Ishikawa (cell line): ENCODE results near the gene EPS8.

Experiments used
- CEBPB ChIP-seq: IDR thresholded peaks from 2 replicates; pipeline ENCODE4 v1.6.1; 2012
- CREB1 ChIP-seq: IDR thresholded peaks from 2 replicates; pipeline ENCODE4 v1.6.1; 2012; ENCODE audit warnings: low read depth
- EGR1 ChIP-seq: IDR thresholded peaks from 2 replicates; pipeline ENCODE4 v1.6.1; 2012
- EP300 ChIP-seq: IDR thresholded peaks from 2 replicates; pipeline ENCODE4 v1.6.1; 2012; ENCODE audit warnings: borderline replicate concordance
- FOXM1 ChIP-seq: IDR thresholded peaks from 2 replicates; pipeline ENCODE4 v1.6.1; 2012; ENCODE audit warnings: low read depth, borderline replicate concordance
- MAX ChIP-seq: IDR thresholded peaks from 2 replicates; pipeline ENCODE4 v1.6.1; 2012
- NFIC ChIP-seq: IDR thresholded peaks from 2 replicates; pipeline ENCODE4 v1.6.1; 2012
- RAD21 ChIP-seq: IDR thresholded peaks from 2 replicates; pipeline ENCODE4 v1.6.1; 2012; ENCODE audit warnings: low read depth
- REST ChIP-seq: IDR thresholded peaks from 2 replicates; pipeline ENCODE4 v1.6.1; 2012; ENCODE audit warnings: low read depth, mild to moderate bottlenecking
- TAF1 ChIP-seq: IDR thresholded peaks from 2 replicates; pipeline ENCODE4 v1.6.1; 2012; ENCODE audit warnings: low read depth, mild to moderate bottlenecking
- TCF12 ChIP-seq: IDR thresholded peaks from 2 replicates; pipeline ENCODE4 v1.6.1; 2012; ENCODE audit warnings: low read depth
- TEAD4 ChIP-seq: IDR thresholded peaks from 2 replicates; pipeline ENCODE4 v1.6.1; 2012
- USF1 ChIP-seq: IDR thresholded peaks from 2 replicates; pipeline ENCODE4 v1.6.1; 2012
- YY1 ChIP-seq: IDR thresholded peaks from 2 replicates; pipeline ENCODE4 v1.6.1; 2012; ENCODE audit warnings: low read depth
- ZBTB7A ChIP-seq: IDR thresholded peaks from 2 replicates; pipeline ENCODE4 v1.6.1; 2012; ENCODE audit warnings: low read depth

The EPS8 gene

GRCh38 chr12:15662303-15662980, 126.7 kb downstream of the EPS8 start:
- no peak for TF ChIP-seq NFIC
- no peak for TF ChIP-seq FOXM1
- TF ChIP-seq REST: no peak
- no peak for TF ChIP-seq TCF12
- no peak for TF ChIP-seq USF1
- TF ChIP-seq RAD21: no peak
- no peak for TF ChIP-seq MAX
- TF ChIP-seq CREB1: no peak

DNA sequence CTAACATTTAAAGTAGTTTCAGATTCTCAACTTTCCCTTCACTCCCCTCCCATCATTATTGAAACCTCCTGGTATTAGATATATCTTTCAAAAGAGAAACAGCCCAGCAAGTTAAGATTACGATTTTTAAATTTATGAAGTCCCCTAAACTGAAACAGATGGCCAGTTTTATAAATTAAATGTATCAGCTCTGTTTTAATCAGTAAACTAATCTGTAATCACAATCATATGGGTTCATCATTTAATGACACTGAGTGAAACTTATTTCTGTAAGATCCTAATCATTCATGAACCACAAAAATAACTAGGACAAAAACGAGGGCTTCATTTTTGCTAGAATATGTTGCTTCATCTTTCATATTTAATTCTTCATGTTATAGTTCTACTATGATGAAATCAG, 137.8 kb downstream of the EPS8 start:
- no peak for TF ChIP-seq REST
- no peak for TF ChIP-seq ZBTB7A
- no peak for TF ChIP-seq TAF1
- no peak for TF ChIP-seq MAX
- TF ChIP-seq TEAD4: no peak
- TF ChIP-seq YY1: no peak
- TF ChIP-seq USF1: no peak
- TF ChIP-seq EGR1: no peak
- no peak for TF ChIP-seq RAD21
- TF ChIP-seq EP300: no peak
- TF ChIP-seq NFIC: no peak
- no peak for TF ChIP-seq TCF12
- no peak for TF ChIP-seq CEBPB
- TF ChIP-seq CREB1: no peak
- TF ChIP-seq FOXM1: no peak

DNA sequence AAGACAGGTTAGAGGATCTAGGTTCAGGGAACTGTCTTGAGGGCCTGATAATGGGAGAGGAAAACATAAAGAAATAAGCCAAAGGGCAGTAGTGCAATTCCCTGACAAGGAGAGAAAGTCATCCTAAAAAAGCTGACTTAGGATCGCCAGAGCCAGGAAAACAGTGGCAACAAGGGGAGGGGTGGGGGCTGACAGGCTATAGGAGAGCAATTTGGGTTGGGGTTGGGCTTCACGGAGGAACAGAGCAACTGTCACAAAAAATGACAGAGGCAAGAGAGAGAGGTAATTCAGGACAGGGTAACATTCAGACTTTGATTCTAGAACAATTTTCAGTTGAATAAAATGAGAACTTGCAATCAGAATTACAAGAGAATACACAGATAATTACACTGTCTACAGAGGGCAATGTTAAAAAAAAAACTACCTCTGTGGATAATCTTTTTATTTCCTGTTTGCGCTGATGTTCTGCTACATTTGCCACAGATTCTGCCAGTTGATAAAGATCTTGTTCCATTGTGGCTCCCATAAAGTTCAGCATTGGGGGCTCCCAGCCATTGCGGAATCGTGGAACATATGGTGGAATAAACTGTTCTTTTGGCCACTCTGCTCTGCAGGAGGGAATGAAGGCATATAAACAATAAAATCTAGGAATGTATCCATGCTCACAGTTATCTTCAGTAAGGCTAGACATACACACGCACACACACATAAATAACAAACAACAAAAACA, 138.6 kb downstream of the EPS8 start:
- TF ChIP-seq CEBPB (no peak), MAX (no peak)

- no peak for TF ChIP-seq USF1
- TF ChIP-seq EP300: no peak
- no peak for TF ChIP-seq YY1
- no peak for TF ChIP-seq TAF1
- no peak for TF ChIP-seq TEAD4
- TF ChIP-seq MAX: no peak
These were observed 139.8 kb downstream of the EPS8 start for GRCh38 chr12:15649347-15649746.

DNA sequence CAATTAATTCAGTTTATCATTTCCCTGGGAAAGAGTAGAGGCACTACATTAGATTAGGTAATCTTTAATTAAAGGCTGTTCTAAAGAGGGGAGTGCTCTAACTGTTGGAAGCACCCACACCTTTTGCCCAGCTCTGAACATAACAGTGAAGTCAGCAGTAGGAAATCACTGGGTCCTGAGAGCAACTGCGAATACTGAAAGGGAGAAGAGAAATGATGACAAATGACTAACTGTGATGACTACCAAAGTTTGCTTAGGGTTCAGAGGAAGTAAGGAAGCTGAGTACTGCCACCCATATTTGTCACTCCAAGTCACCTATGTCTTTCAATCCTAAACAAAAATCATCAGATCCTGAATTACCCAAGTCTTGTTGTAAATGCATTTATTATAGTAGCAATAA, 140.6 kb downstream of the EPS8 start:
- TF ChIP-seq CEBPB: no peak
- no peak for TF ChIP-seq CREB1
- no peak for TF ChIP-seq EP300
- TF ChIP-seq USF1: no peak
- no peak for TF ChIP-seq REST
- no peak for TF ChIP-seq FOXM1
- TF ChIP-seq TAF1: no peak
- TF ChIP-seq ZBTB7A: no peak
- no peak for TF ChIP-seq TEAD4
- TF ChIP-seq TCF12: no peak
- TF ChIP-seq YY1: no peak
- no peak for TF ChIP-seq MAX
